GM18502 (cell line): ENCODE measurements around the gene ITGB3.
"Not testable (repeated sequence)": the region's sequence is repeated elsewhere in the genome, so short reads cannot be mapped to it uniquely, and the experiment has no call there.

Source experiments
- ATAC-seq: cut with Tn5 transposase; IDR thresholded peaks from one replicate; pipeline ENCODE4 v1.9.1; 2021; ENCODE audit warnings: mild to moderate bottlenecking; ENCODE audit not compliant: unreplicated experiment, poor library complexity

Gene ITGB3

GRCh38 chr17:47221154-47221553 is 32.5 kb upstream of the ITGB3 start:
- no peak for ATAC-seq

- no peak for ATAC-seq
These were observed 31.6 kb upstream of the ITGB3 start for GRCh38 chr17:47222047-47222446.

DNA sequence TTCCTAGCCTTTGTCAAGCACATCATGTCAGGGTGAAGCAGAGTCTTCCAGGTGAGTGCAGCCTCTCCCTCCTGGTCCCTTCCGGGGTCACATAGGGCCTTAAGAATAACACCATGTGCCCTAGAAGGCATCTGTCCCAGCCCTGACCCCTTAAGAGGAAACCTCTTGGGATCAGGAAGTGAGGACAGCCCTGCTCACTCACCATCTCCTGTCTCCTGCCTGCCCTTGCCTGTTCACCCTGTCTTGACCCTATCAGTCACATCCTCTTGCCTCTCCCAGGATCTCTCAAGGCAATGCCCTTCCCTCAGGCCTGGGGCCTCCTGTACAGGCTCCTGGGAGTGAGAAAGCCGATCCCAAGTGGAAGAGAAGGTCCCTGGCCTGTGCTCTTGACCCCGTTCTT is 30.6 kb upstream of the ITGB3 start:
- no peak for ATAC-seq

GRCh38 chr17:47223460-47223859 is 30.2 kb upstream of the ITGB3 start:
- ATAC-seq, result no peak

- ATAC-seq, result not testable (repeated sequence)
These were observed 29.6 kb upstream of the ITGB3 start for GRCh38 chr17:47224077-47224476.

DNA sequence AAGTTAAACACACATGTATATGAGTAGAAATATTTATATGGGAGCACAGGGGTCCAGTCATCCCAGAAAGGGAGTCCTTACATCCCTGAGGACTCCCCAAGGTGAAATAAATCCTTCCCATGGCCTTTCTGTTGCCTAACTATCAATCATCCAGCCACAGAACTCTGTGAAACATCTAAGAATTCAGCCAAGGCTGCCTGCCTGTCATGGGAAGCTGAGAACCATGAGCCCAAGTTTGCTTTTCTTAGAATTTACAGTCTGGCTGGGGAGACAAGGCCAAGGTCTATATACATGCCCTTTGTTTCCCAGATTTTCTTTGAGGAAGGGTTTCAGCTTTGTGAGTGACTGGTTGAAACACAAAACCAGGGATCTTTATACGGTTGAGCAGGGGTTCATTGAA is 28.7 kb upstream of the ITGB3 start:
- no peak for ATAC-seq

DNA sequence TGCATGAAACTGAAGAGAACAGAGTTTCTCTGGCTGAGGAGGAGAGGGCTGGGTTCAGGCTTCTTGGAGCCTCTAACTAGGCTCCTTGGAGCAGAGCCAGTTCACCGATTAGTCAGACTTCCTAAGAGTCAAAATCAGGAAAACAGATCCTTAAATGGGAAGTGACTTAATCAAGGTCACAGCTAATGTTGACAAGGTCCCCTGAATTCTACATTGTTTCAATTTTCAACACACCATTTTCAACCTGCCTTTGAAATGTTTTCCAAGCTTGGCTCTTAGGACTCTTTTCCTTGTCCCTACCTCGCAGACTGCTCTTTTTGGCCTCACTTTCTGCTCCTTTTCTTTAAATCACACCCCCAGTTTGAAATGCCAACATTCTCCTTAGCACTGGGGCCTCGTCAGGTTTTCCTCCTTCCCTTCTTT is 28.2 kb upstream of the ITGB3 start:
- no peak for ATAC-seq

DNA sequence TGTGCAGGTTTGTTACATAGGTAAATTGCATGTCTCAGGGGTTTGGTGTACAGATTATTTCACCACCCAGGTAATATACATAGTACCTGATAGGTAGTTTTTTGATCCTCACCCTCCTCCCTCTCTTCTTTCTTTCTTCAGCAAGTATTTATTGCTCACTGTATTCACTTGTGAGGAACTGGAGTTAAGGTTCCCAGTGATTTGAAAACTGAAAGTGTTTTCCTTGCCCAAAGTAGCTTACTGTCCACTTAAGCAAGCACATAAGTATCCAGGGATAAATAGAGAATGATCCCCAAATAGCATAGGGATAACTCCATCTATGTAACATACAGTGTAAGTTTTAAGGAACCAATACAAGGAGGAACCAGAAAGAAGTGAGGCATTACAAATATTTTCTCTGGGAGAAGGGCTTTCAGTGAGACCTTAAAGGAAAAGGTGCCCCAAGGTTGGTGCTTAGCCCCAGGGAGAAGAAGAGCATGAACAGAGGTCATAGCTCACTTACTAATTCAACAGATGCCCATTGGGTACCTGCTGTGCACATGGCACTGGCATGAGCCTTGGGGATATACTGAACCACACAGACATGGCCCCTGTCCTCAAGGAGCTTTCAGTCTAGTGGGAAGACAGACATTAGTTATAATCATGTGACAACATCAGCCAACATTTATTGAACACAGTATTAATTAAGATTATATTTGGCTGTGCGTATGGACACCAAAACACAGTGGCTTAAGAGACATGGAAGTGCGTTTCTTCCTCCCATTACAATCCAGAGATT is 27.5 kb upstream of the ITGB3 start:
- no peak for ATAC-seq

DNA sequence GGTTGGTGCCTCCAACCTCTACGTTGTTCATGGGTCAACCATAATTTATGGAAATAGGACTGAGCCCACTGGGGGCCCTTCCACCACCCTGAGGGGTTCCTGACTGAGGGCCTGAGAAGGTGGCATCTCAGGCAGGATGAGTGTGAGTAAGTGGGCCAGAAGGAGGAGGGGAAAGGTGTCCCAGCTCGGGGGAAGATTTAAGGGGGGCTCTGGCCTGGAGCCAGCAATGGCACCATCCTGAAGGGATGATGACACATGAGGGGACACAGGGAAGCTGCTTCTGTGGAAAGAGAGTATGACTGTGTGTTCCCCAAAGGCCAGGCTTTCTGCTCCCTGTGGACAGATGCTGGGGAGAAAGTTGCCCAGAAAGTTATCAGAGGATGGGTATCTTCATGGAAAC is 25.8 kb upstream of the ITGB3 start:
- no peak for ATAC-seq

GRCh38 chr17:47229535-47230443 is 23.8 kb upstream of the ITGB3 start:
- ATAC-seq, result no peak

- ATAC-seq, result no peak
These were observed 22.8 kb upstream of the ITGB3 start for GRCh38 chr17:47230864-47231263.

DNA sequence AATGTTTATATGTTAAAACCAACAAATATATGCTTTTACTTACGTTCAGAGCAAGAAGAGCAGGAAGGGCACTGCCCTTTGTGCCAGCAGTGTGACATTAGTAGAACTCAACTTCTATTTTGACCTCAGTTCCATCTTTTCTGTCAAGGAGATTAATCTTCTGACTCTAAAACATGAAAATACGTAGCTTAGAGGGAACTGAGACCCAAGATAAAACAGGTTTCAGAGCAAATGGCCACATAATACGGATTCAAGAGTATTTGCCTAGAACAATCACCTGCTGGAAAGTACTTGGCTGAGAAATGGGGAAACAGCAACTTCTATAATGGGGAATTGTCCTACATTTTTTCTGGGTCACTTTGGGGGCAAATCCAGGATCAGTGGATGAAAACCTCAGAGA is 22.3 kb upstream of the ITGB3 start:
- no peak for ATAC-seq

DNA sequence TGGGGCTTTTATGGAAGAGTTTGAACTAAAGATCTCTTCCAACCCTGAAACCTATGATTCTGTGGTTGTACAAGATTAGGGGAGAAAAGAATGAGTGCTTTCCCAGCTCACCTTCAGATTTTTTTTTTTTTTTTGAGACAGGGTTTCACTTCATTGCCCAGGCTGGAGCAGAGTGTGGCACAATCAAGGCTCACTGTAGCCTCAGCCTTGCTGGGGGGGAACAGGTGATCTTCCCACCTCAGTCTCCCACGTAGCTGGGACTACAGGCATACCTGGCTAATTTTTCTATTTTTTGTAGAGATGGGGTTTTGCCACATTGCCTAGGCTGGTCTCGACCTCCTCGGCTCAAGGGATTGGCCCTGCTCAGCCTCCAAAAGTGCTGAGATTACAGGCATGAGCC is 21.8 kb upstream of the ITGB3 start:
- no peak for ATAC-seq

DNA sequence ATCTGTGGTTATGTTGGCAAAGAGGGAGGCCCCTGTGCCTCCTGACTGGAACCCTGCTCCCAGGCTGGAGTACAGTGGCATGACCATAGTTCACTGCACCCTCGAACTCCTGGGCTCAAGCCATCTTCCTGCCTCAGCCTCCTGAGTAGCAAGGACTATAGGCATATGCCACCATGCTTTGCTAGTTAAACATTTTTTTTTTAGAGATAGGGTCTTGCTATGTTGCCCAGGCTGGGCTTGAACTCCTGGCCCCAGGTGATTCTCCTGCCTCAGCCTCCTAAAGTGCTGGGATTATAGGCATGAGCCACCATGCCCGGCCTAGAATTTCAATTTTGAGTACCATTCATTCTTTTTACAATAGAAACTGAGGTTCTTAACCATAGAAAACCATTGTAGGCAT is 21.2 kb upstream of the ITGB3 start:
- no peak for ATAC-seq

- ATAC-seq, result no peak
These were observed 18.1 kb upstream of the ITGB3 start for GRCh38 chr17:47235506-47235905.

- ATAC-seq, result no peak
These were observed 17.7 kb upstream of the ITGB3 start for GRCh38 chr17:47235923-47236322.

DNA sequence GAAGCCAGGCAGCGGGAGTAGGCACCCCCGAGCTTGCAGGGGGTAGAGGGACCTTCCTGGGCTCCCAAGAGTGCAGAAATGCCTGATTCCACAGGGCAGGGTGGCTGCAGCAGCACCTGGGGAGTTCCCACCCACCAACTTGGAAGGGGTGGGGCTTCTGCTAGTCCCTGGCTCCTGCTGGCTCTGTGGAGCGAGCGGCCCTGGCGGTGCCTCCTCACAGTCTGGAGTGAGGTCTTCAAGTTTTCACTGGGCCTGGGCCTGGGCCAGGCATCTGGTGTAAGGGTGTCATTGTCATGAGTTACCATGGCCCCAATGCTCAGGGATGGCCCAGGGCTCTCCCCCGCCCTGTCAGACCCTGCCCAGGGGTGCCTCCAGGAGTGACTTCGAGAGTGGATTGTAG is 15.8 kb upstream of the ITGB3 start:
- ATAC-seq, result no peak

DNA sequence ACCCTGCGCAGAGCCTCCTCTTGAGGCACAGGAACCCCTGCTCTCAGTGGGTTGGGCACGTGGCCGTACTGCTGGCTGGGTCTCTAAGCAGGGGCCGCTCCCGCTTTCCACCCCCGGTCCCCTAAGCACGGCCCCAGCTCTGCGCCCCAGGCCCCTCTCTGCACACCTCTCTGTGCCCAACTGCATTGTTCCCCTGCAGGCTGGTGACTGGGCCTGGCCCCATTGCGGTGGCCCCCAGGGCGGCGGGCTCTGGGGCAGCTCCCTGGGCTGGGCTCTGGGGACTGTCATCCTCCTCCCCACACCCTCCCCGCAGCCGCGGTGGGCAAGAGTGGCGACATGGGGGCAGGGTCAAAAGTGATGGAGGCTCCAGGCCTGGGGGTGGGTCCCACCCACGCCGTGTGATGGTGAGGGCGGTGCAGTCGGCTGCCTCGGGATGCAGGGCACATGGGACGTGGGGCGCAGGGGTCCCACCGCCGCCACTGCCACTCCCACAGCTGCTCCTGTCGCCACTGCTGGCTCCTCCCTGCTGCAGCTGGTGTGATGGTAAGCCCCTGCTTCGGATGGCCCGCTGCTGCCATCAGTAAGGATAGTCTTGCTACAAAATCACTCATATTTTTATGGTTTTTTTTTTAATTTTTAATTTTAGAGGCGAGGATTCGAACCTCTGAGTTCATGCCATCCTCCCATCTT is 15.2 kb upstream of the ITGB3 start:
- no peak for ATAC-seq

DNA sequence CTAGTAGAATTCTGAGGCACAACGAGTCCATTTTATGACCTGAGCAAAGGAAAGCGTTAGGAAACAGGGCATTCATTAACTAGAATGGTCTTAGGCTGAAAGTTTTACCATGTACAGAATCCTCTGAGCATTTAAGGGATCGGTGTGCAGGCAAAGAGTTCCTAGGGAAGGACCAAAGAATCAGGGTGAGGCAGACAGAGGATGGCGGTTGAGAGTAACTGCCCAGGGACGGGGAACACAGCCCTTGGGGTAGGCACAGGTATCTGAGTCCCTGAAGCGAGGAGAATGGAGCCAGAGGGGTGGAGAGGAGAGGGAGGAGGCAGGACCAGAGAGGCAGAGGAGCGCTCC is 14.0 kb upstream of the ITGB3 start:
- ATAC-seq, result no peak

DNA sequence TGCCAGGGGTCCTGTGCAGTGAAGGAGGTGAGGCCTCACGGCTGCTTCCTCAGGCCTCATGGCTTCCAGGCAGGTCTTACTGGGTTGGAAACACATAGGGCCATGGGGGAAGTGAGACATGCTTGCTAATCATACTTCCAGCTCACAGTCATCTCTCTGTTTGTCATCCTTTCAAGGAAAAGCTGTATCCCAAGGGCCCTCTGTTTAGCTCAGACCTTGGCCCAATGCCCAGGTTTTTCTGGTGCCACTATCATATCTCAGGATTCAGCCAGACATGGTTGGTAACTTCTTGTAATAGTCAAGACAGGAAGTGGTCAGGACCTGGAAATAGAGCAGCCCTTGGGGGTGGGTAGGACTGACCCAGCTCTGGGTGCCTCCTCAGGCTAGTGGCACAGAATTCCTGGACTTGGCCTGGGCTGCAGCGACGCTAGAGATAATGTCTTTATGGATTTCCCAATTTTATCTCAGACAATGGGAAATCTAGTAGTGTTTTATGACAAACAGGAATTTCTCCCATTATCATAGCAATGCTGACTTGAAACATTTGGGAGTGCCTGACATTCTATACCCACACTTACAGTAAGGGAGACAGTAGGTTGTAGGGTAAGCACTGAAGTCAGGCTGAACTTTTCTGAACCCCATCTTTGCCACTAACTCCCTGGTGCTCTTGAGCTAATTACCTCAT is 13.5 kb upstream of the ITGB3 start:
- ATAC-seq, result no peak

- no peak for ATAC-seq
These were observed 12.8 kb upstream of the ITGB3 start for GRCh38 chr17:47240806-47241205.
